T-helper 2 cell treated with Interferon-gamma antibody and Interleukin-4, amounts not matched to agents 5 μg/mL and 100 μg/mL, for 36 hours (primary cell): ENCODE results near the gene MINDY4.

Source experiments
- DNase-seq: peaks from one replicate; pipeline ENCODE4 v3.0.0; 2021; ENCODE audit warnings: low spot score
- H3K27ac Mint-ChIP-seq: one replicate; pipeline ENCODE4 v1.8.0; 2021; ENCODE audit warnings: mild to moderate bottlenecking, mixed read lengths
- H3K27me3 Mint-ChIP-seq: one replicate; pipeline ENCODE4 v1.8.0; 2021; ENCODE audit warnings: low read depth, mixed read lengths
- H3K36me3 Mint-ChIP-seq: one replicate; pipeline ENCODE4 v1.8.0; 2021; ENCODE audit warnings: low read depth, mixed read lengths
- H3K4me1 Mint-ChIP-seq: one replicate; pipeline ENCODE4 v1.8.0; 2021; ENCODE audit warnings: low read depth, mixed read lengths
- H3K4me3 Mint-ChIP-seq: one replicate; pipeline ENCODE4 v1.8.0; 2022; ENCODE audit warnings: mild to moderate bottlenecking, moderate library complexity, mixed read lengths
- H3K9me3 Mint-ChIP-seq: one replicate; pipeline ENCODE4 v1.8.0; 2021; ENCODE audit warnings: mixed read lengths

MINDY4 gene

DNA sequence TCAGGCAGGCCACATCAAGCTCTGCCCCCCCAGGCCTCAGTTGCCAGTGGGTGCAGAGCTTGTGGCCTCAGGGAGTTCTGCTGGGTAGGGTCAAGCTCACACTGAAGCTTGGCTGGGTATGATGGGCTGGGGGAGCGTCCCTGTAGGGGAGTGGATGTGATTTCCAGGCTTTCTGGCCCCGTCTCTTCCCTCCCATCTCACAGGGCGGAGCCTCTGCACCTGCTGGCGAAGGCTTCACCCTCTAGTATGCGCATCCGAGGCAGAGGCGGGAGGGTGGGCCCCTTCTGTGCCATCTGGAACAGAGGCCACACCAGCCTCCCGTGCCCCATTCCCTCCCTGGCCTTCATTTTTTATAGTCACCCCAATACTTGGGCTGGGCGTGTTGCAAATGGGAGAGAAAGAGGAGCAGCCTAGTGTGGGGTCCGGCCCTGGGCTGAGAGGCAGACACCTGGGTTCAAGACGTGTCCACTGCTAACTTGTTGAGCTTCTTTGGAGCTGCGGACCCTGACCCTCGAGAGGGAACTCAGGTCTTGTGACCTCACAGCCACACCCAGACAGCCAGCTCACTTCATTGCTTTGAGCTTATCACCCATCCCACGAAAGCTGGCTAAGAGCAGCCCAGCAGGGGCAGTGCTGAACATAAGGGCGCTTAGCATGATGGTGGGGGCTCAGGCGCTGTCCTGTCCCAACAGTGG lies 142.8 kb downstream of the MINDY4 start:
- Mint-ChIP-seq H3K36me3 (no peaks in the 10 kb centered on the region), H3K9me3 (no peaks in the 10 kb centered on the region), H3K27ac (no peak overlapping the region), H3K27me3 (no peaks in the 10 kb centered on the region), H3K4me1 (peaks cover 1% of the 10 kb centered on the region), H3K4me3 (no peak overlapping the region)
- no peak for DNase-seq

DNA sequence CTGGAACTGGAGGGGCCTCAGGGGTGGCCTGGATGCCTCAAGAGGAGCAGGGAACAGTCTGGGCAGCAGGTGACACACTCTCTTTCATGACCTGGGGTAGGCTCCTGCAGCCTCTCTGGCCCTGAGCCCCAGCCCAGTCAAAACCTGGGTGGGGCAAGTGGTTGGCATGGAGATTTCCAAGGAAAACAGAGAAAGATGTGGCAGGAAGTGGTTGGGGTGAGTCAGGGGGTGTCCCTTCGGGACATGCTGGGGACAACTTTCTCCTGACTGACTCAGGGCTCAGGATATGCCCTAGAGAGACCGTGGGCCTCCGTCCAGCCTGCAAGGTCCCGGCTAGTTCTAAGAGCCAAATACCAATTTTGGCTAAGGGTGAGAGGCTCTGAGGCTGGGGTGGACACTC lies 143.4 kb downstream of the MINDY4 start:
- Mint-ChIP-seq H3K9me3 (no peaks in the 10 kb centered on the region), H3K4me3 (no peak overlapping the region), H3K27ac (no peak overlapping the region), H3K27me3 (no peaks in the 10 kb centered on the region), H3K4me1 (peaks cover 1% of the 10 kb centered on the region), H3K36me3 (no peaks in the 10 kb centered on the region)
- DNase-seq: peak; percentile 4

- H3K9me3 Mint-ChIP-seq: no peaks in the 10 kb centered on the region
- peaks cover 1% of the 10 kb centered on the region for H3K4me1 Mint-ChIP-seq
- H3K27ac Mint-ChIP-seq: no peak overlapping the region
- DNase-seq: no peak
- no peak overlapping the region for H3K4me3 Mint-ChIP-seq
- no peaks in the 10 kb centered on the region for H3K36me3 Mint-ChIP-seq
- H3K27me3 Mint-ChIP-seq: no peaks in the 10 kb centered on the region
These were observed 143.9 kb downstream of the MINDY4 start for GRCh38 chr7:30915005-30915601.

- Mint-ChIP-seq H3K4me3 (no peak overlapping the region), H3K4me1 (peaks cover 1% of the 10 kb centered on the region), H3K27me3 (no peaks in the 10 kb centered on the region), H3K36me3 (no peaks in the 10 kb centered on the region), H3K9me3 (no peaks in the 10 kb centered on the region), H3K27ac (no peak overlapping the region)
- no peak for DNase-seq
These were observed 144.5 kb downstream of the MINDY4 start for GRCh38 chr7:30915751-30916150.

- DNase-seq: no peak
- peaks cover 1% of the 10 kb centered on the region for H3K4me1 Mint-ChIP-seq
- no peaks in the 10 kb centered on the region for H3K27me3 Mint-ChIP-seq
- H3K36me3 Mint-ChIP-seq: no peaks in the 10 kb centered on the region
- H3K9me3 Mint-ChIP-seq: no peaks in the 10 kb centered on the region
- H3K4me3 Mint-ChIP-seq: no peak overlapping the region
- no peak overlapping the region for H3K27ac Mint-ChIP-seq
These were observed 145.0 kb downstream of the MINDY4 start for GRCh38 chr7:30916255-30916654.

DNA sequence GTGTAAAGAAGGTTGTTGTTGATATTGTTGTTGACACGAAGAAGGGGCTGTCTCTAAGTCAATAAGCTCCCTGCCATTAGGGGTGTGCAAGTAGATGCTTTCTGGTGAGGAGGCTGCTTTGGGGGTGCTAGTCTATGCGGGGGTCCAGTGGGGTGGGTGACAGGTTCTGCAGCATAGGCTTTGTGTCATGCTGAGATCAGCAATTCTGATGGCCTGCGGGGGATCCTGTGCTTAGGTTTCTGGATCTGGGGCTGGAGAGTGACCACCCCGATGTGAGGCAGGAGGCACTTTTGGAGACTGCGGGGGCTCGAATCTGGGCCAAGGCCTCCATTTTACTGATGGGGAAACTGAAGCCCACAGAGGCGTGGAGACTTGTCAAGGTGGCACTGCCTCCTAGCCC lies 145.6 kb downstream of the MINDY4 start:
- Mint-ChIP-seq H3K4me1 (peaks cover 1% of the 10 kb centered on the region), H3K4me3 (no peak overlapping the region), H3K27ac (no peak overlapping the region), H3K27me3 (no peaks in the 10 kb centered on the region), H3K9me3 (no peaks in the 10 kb centered on the region), H3K36me3 (no peaks in the 10 kb centered on the region)
- no peak for DNase-seq

DNA sequence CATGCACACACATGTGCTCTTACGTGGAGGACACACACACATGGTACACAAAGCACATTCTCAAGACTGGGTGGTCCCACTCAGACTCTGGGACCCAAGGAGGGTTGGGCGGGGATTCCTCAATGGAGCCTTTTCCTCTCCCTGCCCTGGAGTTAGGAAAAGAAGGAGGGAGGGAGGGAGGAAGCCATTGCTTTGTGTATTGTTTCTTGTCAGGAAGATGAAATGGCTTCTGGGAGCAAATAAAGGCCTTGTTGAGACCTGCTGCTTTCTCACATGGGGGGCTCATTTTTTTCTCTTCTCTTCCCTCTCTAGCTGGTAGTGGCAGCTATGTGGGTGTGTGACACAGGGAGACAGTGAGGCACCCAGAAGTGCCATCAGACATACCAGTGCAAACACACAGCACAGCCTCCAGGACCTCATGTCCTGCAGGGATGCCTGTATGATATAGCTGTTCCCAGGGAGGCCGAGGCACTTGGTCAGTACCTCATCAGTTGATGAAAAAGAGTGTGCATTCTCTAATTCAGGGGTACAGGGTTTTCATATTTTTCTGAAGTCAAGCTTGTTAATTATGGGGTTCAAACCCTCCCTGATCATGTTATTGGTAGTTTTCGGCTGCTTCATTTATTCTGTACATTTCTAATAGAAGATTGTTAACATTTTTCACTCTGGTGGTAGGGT lies 146.1 kb downstream of the MINDY4 start:
- DNase-seq: no peak
- Mint-ChIP-seq H3K4me3 (no peak overlapping the region), H3K27ac (no peak overlapping the region), H3K27me3 (no peaks in the 10 kb centered on the region), H3K4me1 (peaks cover 1% of the 10 kb centered on the region), H3K9me3 (no peaks in the 10 kb centered on the region), H3K36me3 (no peaks in the 10 kb centered on the region)

DNA sequence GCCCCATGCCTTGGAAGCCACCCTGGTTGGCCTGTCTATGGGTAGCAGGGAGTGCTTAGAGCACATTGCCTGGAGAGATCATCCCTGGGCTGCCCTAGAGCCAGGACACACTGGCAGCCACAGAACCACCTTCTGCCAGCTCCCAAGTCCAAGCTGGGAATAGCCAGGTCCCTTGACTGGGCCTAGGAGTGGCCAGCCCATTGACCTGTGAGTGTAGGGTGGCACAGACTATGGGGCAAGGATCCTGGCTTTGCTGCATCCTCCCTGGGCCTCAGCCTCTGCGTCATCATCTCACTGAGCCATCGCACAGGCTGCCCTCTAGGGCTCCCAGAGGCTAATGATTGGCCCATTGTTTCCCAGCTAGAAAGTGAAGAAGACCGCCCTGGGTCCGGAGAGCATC lies 147.5 kb downstream of the MINDY4 start:
- no peak for DNase-seq
- Mint-ChIP-seq H3K4me3 (no peak overlapping the region), H3K9me3 (no peaks in the 10 kb centered on the region), H3K27me3 (no peaks in the 10 kb centered on the region), H3K36me3 (no peaks in the 10 kb centered on the region), H3K4me1 (peaks cover 1% of the 10 kb centered on the region), H3K27ac (no peak overlapping the region)

DNA sequence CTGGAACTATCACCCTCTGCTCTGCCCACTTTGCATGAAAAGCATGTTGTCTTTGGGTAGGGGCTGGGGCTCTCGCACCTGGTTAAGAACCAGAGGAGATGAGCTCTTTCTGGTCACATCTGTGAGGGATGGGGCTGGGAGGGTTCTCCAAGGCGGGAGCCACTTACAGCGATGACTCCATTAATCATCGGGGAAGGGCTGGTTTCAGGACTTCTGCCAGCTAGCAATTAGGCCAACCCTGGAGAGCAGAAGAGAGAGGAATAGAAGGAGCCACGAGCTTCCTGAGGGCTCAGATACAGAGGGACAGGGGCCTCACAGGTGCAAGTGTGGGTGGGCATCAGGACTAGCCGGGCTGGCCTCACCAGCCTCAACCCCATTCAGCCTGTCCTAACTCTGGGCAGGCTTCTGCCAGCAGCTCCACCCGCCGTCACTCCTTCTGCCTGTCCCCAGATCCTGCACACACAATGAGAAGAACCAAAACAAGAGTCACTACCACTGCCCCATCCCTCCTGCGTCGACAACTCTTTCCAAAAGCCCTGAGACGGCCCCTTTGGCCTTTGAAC lies 148.9 kb downstream of the MINDY4 start:
- Mint-ChIP-seq H3K27me3 (no peaks in the 10 kb centered on the region), H3K9me3 (no peaks in the 10 kb centered on the region), H3K27ac (no peak overlapping the region), H3K4me3 (no peak overlapping the region), H3K36me3 (no peaks in the 10 kb centered on the region), H3K4me1 (no peaks in the 10 kb centered on the region)
- DNase-seq: no peak

DNA sequence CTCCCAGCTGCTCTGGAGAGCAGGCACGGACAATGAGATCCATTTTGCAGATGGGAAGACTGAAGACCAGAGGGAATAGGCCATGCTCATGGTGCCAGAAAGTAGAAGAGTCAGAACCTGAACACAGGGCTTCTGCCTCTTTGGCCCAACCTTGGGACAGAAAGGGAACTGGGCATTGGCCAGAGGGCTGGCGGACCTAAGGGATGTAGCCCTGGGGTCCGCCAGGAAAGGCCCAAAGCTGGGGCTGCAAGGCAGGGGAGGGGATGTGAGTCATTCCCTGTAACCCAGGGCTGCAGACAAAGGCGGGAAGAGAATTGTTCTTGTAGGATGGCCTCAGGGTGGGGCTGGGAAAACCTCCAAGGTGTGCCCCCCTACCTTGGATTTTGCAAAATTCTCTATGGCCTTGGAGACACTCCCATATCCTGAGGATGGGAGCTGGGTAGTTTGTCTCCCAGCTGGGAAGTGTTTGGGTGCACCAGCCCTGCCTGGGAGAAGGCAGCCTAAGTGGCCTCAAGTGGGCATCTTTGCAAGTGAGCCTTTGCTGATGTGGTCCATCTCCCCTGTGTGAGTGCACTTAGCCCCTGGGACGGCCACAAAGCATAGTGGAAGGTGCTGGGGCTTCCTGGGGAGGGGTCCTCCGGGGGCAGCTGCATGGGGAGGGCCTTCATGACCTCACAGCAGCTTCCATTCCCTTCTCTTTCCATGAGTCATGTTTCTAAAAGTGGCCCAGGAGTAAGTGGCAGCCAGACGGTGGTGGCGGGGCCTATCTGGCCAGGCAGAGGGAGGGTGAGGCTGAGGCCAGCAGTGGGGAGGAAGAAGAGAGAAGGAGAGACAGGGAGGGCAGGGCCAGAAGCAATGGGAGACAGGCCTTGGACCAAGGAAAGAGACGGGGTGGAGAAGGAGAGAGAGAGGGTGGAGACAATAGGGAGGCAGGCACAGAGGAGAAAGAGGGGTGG lies 149.6 kb downstream of the MINDY4 start:
- Mint-ChIP-seq H3K27ac (no peak overlapping the region), H3K36me3 (no peaks in the 10 kb centered on the region), H3K9me3 (no peaks in the 10 kb centered on the region), H3K4me1 (no peaks in the 10 kb centered on the region), H3K27me3 (no peaks in the 10 kb centered on the region), H3K4me3 (no peak overlapping the region)
- DNase-seq: no peak

DNA sequence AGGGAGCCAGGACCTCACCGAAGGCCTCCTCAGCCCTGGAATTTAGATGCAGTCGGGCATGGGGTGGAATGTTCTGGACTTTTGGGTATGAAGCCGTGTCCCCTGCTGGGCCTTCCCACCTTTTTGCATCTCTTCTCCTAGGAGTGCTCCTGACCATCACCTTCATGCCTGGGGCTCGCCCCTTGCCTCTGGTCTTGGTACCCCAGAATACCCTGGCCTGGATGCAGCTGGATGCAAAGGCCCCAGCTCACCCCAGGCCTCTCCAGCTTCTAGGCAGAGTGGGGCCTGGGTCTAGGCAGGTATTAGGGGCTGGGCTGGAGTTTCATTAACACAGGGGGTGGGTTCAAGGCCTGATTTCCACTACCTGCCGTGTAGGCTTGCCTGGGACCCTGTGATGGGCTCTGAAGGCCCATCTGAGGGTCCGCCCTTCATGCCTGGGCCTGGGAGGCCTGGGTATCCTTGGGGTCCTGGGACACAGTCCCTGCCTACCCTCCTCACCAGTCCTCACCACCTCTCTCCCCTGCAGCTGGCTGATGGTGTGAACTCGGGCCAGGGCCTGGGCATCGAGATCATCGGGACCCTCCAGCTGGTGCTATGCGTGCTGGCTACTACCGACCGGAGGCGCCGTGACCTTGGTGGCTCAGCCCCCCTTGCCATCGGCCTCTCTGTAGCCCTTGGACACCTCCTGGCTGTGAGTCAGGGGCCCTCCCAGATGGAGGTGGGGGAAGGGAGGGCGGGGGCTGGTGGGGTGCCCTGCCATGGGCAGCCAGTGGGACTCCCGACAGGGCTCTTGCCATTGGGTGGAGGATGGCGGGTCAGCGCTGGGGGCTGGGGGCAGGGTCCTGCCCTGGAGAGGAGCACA lies 150.6 kb downstream of the MINDY4 start:
- H3K27me3 Mint-ChIP-seq: no peaks in the 10 kb centered on the region
- H3K36me3 Mint-ChIP-seq: no peaks in the 10 kb centered on the region
- no peaks in the 10 kb centered on the region for H3K4me1 Mint-ChIP-seq
- no peaks in the 10 kb centered on the region for H3K9me3 Mint-ChIP-seq
- no peak overlapping the region for H3K4me3 Mint-ChIP-seq
- H3K27ac Mint-ChIP-seq: no peak overlapping the region
- DNase-seq: no peak

DNA sequence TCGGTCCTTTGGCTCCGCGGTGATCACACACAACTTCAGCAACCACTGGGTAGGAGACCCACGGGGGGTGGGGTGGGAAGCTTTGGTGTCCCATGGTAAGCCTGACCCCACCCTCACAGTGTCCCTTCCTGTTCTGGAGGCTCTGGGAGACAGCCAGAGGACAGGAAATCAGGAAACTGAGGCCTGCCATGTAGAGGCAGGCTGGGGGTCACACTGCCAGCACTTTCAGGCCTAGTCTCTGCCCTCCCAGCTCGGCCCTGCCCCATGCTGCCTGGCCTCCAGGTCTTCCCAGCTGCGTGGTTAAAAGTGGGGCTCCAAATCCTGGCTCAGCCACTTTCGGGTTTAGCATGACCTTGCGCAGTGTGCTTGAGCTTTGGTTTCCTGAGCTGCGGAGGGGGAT lies 151.4 kb downstream of the MINDY4 start:
- no peak overlapping the region for H3K27ac Mint-ChIP-seq

More for the DNA sequence above, 151.4 kb downstream of the MINDY4 start:
- H3K4me1 Mint-ChIP-seq: no peaks in the 10 kb centered on the region
- H3K36me3 Mint-ChIP-seq: no peaks in the 10 kb centered on the region
- H3K27me3 Mint-ChIP-seq: no peaks in the 10 kb centered on the region
- no peak overlapping the region for H3K4me3 Mint-ChIP-seq
- no peak for DNase-seq
- H3K9me3 Mint-ChIP-seq: no peaks in the 10 kb centered on the region
